GM18951 (cell line): ENCODE results near the gene SCN4B.

Source experiments
- POLR2A ChIP-seq: IDR thresholded peaks from 4 replicates; pipeline ENCODE4 v1.6.1; 2011; ENCODE audit warnings: mild to moderate bottlenecking; ENCODE audit not compliant: insufficient read length, insufficient read depth; ENCODE audit errors: extremely low read depth
- in situ Hi-C: fragments of 300-500 bp; cut with MboI; formaldehyde crosslinking; loops from one replicate; pipeline ENCODE4 v1.12.0; 2022; ENCODE audit warnings: low sequenced_read_pairs, mixed read lengths, inconsistent platforms; ENCODE audit not compliant: unreplicated experiment

SCN4B gene

GRCh38 chr11:118168751-118169150 lies 16.1 kb upstream of the SCN4B start:
- in situ Hi-C loops, result no loop called here
- no peak for TF ChIP-seq POLR2A

GRCh38 chr11:118168316-118168715 lies 15.7 kb upstream of the SCN4B start:
- in situ Hi-C loops, result no loop called here
- TF ChIP-seq POLR2A, result no peak

GRCh38 chr11:118167906-118168305 lies 15.3 kb upstream of the SCN4B start:
- TF ChIP-seq POLR2A, result no peak
- in situ Hi-C loops, result no loop called here

- TF ChIP-seq POLR2A, result no peak
- in situ Hi-C loops, result no loop called here
These were observed 14.6 kb upstream of the SCN4B start for GRCh38 chr11:118167253-118167652.

GRCh38 chr11:118166641-118167040 lies 14.0 kb upstream of the SCN4B start:
- TF ChIP-seq POLR2A, result no peak
- in situ Hi-C loops, result no loop called here

GRCh38 chr11:118164885-118165284 lies 12.3 kb upstream of the SCN4B start:
- TF ChIP-seq POLR2A, result no peak
- in situ Hi-C loops, result no loop called here

- no peak for TF ChIP-seq POLR2A
- in situ Hi-C loops, result no loop called here
These were observed 10.9 kb upstream of the SCN4B start for GRCh38 chr11:118163494-118163893.

- in situ Hi-C loops, result no loop called here
- no peak for TF ChIP-seq POLR2A
These were observed 10.2 kb upstream of the SCN4B start for GRCh38 chr11:118162846-118163245.

- no peak for TF ChIP-seq POLR2A
- in situ Hi-C loops, result no loop called here
These were observed 9.2 kb upstream of the SCN4B start for GRCh38 chr11:118161786-118162185.

GRCh38 chr11:118157186-118157895 lies 4.7 kb upstream of the SCN4B start:
- no peak for TF ChIP-seq POLR2A
- in situ Hi-C loops, result no loop called here

GRCh38 chr11:118156531-118157185 lies 4.0 kb upstream of the SCN4B start:
- in situ Hi-C loops, result no loop called here
- no peak for TF ChIP-seq POLR2A

- TF ChIP-seq POLR2A, result no peak
- in situ Hi-C loops, result no loop called here
These were observed 3.3 kb upstream of the SCN4B start for GRCh38 chr11:118155776-118156530.

GRCh38 chr11:118154641-118155040 lies 2.0 kb upstream of the SCN4B start:
- in situ Hi-C loops, result no loop called here
- TF ChIP-seq POLR2A, result no peak

GRCh38 chr11:118153976-118154375 lies 1.4 kb upstream of the SCN4B start:
- no peak for TF ChIP-seq POLR2A
- in situ Hi-C loops, result no loop called here
